Measurements from ENCODE around the gene SRSF4.

SRSF4 gene

DNA sequence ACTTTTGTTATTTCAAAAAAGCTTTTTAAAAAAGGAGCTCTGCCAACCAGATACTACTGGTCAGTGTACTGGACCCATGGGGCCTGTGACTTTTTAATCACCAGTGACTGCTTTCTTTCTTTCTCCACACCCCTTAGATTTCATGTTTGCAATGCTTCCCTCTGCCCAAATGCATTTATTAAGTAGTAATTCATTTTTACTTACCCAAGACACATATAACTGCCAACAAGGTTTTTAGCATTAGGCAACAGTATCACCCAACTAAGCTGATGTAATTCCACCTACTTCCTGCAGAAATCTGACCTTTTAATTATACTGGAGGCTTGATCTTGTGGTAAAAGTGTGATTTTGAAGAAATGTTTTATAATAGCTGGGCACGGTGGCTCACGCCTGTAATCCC is 36.5 kb upstream of the SRSF4 start:
- Histone ChIP-seq H3K9ac (ENCODE audit: low read length) (no peak overlapping the region), H3K4me3 (ENCODE audit: low read depth, low read length, poor library complexity, severe bottlenecking) (no peak overlapping the region), H3K79me2 (ENCODE audit: insufficient read depth, low read length) (no peaks in the 10 kb centered on the region), H3K9me3 (ENCODE audit: low read length) (no peaks in the 10 kb centered on the region), H4K20me1 (ENCODE audit: insufficient read depth, low read length) (no peaks in the 10 kb centered on the region), H3K4me1 (ENCODE audit: insufficient read depth, low read length, severe bottlenecking) (no peaks in the 10 kb centered on the region), H3K27ac (ENCODE audit: low read depth, low read length, poor library complexity, severe bottlenecking) (no peak overlapping the region), H3K36me3 (ENCODE audit: insufficient read depth, low read length) (peaks cover 54% of the 10 kb centered on the region), H3K27me3 (ENCODE audit: insufficient read depth, low read length) (no peaks in the 10 kb centered on the region), H3F3A (ENCODE audit: insufficient read depth, low read length) (no peaks in the 10 kb centered on the region), H3K9me2 (ENCODE audit: low read depth, low read length) (no peaks in the 10 kb centered on the region), H2AFZ (ENCODE audit: low read length) (no peak overlapping the region), H3K4me2 (ENCODE audit: low read length) (no peak overlapping the region)
- TF ChIP-seq EZH2 (IDR thresholded peaks at IDR 0.05; ENCODE audit: borderline replicate concordance, low read length), result no peak
- TF ChIP-seq, protein P1, sequence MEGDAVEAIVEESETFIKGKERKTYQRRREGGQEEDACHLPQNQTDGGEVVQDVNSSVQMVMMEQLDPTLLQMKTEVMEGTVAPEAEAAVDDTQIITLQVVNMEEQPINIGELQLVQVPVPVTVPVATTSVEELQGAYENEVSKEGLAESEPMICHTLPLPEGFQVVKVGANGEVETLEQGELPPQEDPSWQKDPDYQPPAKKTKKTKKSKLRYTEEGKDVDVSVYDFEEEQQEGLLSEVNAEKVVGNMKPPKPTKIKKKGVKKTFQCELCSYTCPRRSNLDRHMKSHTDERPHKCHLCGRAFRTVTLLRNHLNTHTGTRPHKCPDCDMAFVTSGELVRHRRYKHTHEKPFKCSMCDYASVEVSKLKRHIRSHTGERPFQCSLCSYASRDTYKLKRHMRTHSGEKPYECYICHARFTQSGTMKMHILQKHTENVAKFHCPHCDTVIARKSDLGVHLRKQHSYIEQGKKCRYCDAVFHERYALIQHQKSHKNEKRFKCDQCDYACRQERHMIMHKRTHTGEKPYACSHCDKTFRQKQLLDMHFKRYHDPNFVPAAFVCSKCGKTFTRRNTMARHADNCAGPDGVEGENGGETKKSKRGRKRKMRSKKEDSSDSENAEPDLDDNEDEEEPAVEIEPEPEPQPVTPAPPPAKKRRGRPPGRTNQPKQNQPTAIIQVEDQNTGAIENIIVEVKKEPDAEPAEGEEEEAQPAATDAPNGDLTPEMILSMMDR (IDR thresholded peaks at IDR 0.05; ENCODE audit: low read length), result no peak

DNA sequence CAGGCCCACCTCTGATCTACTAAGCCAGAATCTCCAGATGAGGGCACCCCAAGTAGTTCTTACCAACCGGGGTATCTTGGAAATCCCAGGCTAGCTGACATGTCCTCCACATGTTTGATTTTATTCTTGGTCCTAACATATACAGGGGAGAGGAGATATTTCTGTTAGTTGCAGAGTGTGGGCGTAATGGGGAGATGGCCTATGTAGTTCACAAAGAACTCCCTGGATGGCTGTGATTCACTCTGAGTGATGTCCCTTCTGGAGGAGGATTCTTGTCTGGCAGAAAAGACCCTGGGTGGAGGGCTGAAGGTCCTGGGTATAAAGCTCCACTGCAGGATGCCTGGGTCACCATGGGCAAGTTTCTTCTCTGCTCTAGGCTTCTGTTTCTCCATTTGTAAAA is 35.9 kb upstream of the SRSF4 start:
- Histone ChIP-seq H3K4me3 (ENCODE audit: low read depth, low read length, poor library complexity, severe bottlenecking) (no peak overlapping the region), H2AFZ (ENCODE audit: low read length) (no peak overlapping the region), H4K20me1 (ENCODE audit: insufficient read depth, low read length) (no peaks in the 10 kb centered on the region), H3K27me3 (ENCODE audit: insufficient read depth, low read length) (no peaks in the 10 kb centered on the region), H3K4me1 (ENCODE audit: insufficient read depth, low read length, severe bottlenecking) (no peaks in the 10 kb centered on the region), H3K79me2 (ENCODE audit: insufficient read depth, low read length) (no peaks in the 10 kb centered on the region), H3K9me2 (ENCODE audit: low read depth, low read length) (no peaks in the 10 kb centered on the region), H3K9me3 (ENCODE audit: low read length) (no peaks in the 10 kb centered on the region), H3K9ac (ENCODE audit: low read length) (no peak overlapping the region), H3K27ac (ENCODE audit: low read depth, low read length, poor library complexity, severe bottlenecking) (no peak overlapping the region), H3K4me2 (ENCODE audit: low read length) (no peak overlapping the region), H3K36me3 (ENCODE audit: insufficient read depth, low read length) (peaks cover 60% of the 10 kb centered on the region), H3F3A (ENCODE audit: insufficient read depth, low read length) (no peaks in the 10 kb centered on the region)
- TF ChIP-seq, protein P1 (IDR thresholded peaks at IDR 0.05; ENCODE audit: low read length), result no peak

DNA sequence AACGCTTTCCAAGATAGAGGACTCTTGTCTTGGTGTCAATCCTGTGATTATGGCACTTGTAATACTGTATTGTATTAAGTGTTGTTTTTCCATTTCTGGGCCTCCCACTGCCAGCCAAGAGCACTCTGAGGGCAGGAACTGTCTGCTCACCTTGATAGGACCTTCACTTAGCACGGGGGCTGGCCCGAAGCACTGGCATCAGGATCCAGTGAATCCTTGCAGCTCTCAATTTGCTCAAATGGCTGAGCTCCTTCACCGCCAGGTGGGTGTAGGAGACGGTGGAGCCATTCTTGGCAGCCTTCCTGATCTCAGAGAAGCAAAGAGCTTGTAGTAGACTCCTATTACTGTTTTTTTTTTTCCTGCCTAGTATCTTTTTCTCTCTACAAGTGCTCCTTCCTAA is 31.4 kb upstream of the SRSF4 start:
- Histone ChIP-seq H3K79me2 (ENCODE audit: insufficient read depth, low read length) (no peaks in the 10 kb centered on the region), H2AFZ (ENCODE audit: low read length) (no peak overlapping the region), H3K9me2 (ENCODE audit: low read depth, low read length) (no peaks in the 10 kb centered on the region), H3K4me3 (ENCODE audit: low read depth, low read length, poor library complexity, severe bottlenecking) (no peak overlapping the region), H3K36me3 (ENCODE audit: insufficient read depth, low read length) (peaks cover 68% of the 10 kb centered on the region), H3F3A (ENCODE audit: insufficient read depth, low read length) (no peaks in the 10 kb centered on the region), H3K27me3 (ENCODE audit: insufficient read depth, low read length) (no peaks in the 10 kb centered on the region), H3K9me3 (ENCODE audit: low read length) (no peaks in the 10 kb centered on the region), H4K20me1 (ENCODE audit: insufficient read depth, low read length) (no peaks in the 10 kb centered on the region), H3K27ac (ENCODE audit: low read depth, low read length, poor library complexity, severe bottlenecking) (no peak overlapping the region), H3K4me2 (ENCODE audit: low read length) (no peak overlapping the region), H3K9ac (ENCODE audit: low read length) (no peak overlapping the region), H3K4me1 (ENCODE audit: insufficient read depth, low read length, severe bottlenecking) (no peaks in the 10 kb centered on the region)
- TF ChIP-seq EZH2 (IDR thresholded peaks at IDR 0.05; ENCODE audit: borderline replicate concordance, low read length), result no peak
- TF ChIP-seq, protein P1 (IDR thresholded peaks at IDR 0.05; ENCODE audit: low read length), result no peak
